Left renal cortex interstitium (tissue), 4 donors: Measurements from ENCODE around the gene DNAJA4. TPM values are rescaled to one million over a fixed set of nuclear protein-coding genes. Genes with fewer than 3 reads are reported as not detected.

Experiments used
- DNase-seq, 4 donors: peaks; one replicate each; pipeline ENCODE4 v3.0.0-alpha.2; 2013; ENCODE audit warnings: low read depth in 4 of 4, low spot score in 2 of 4, missing footprints in 1 of 4
- polyA plus RNA-seq, 4 donors: library from polyadenylated mRNA; unstranded; fragments of 120-200 nt; gene quantifications; one replicate each; pipeline ENCODE4 v1.2.1, GENCODE V29; 2013; ENCODE audit not compliant: insufficient read length in 4 of 4

DNAJA4 gene
- polyA plus RNA-seq, 4 donors: 18.6 to 34.8 (median 26.6) TPM

GRCh38 chr15:78313383-78313782 lies 49.0 kb downstream of the DNAJA4 start:
- no peak for DNase-seq

DNA sequence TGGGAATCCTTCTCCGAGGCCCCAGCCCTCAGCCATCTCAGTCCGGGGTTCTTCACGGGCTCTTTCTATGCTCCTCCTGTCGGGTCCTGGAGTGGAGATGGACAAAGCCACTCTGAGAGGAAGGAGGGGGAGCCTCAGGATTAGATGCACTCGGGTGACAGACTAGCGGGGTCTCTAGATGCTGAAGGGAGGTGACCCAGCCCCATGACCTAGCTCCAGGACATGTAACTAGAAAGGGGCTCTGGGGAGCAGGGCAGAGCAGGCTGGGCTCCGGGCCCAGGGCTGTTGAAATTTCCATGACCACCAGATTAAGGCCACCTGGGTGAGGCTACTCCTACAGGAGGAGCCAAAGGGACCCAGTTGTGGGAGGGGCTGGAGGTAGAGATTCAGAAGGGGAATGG lies 49.8 kb downstream of the DNAJA4 start:
- DNase-seq: no peak

GRCh38 chr15:78315686-78316282 lies 51.4 kb downstream of the DNAJA4 start:
- no peak for DNase-seq

- DNase-seq: no peak
Observed at GRCh38 chr15:78316283-78317083, 52.1 kb downstream of the DNAJA4 start.

DNA sequence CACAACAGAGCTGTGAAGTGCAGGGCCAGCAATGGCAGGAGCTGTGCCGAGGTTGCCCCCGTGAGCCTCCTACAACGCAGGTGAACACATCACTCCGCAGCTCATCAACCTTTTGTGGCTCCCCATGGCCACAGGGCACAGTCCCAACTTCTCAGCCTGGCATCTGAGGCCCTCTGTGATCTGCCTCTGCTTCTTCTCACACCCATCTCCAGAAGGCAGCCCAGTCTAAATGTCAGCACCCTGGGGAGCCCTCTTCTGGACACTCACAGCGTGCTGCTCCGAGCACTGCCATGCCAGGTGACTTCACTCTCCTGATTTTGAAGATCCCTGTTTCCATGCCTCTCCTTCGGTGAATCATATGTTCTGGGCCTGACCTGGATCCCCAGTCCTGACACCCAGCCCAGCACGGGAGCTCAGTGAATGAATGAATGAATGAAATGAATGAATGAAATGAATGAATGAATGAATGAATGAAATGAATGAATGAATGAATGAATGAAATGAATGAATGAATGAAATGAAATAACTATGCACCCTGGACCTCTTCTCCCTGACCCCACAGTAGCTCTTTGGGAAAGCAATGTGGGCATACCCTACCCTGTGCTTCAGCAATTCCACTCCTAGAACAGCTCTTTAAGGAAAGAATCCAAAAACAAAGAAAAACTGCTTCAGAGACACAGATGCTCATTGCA lies 52.9 kb downstream of the DNAJA4 start:
- DNase-seq: no peak

GRCh38 chr15:78319588-78319987 lies 55.2 kb downstream of the DNAJA4 start:
- no peak for DNase-seq

DNA sequence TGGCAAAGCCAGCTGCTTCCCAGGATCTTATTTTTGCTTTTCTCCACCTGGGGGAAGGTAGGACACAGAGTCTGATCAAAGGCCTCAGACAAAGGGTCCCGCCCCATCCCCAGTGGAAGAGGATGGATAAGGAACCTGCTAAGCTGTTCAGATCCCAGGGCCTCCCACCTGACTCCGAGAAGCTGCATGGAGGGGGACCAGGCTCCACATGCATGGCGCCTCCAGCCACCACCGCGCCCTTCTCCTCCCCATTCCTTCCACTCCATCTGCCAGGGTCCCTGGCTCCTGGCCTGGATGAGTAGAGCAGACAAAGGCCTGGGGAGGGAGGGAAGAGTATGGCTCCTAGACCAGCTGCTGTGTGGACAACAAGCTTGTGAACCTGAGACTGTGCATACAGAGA lies 55.8 kb downstream of the DNAJA4 start:
- no peak for DNase-seq

DNA sequence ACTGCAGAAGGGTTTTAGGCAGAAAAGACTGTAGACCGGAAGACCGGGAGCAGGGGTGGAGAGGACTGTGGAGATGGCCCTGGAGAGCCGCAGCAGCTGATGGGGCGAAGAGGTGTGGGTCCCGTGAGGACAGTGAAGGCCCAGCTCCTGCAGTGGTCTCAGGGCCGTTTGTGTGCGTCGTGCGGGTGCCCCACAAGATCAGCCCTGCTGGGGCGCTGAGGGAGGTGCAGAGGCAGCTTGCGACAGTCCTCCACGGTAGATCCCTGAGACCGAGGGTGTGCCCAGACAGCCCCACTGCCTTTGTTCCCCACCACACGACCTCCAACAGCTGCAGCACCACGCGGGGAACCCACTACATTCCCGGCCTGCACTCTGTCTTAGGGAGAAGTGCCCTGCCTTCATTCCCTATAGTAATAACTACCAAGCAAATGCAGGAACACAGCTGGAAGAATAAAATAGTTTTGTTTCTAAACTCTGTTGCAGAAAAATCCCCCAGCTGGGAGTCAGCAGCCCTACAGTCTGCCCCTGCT lies 56.7 kb downstream of the DNAJA4 start:
- no peak for DNase-seq

- no peak for DNase-seq
Observed at GRCh38 chr15:78321786-78322185, 57.4 kb downstream of the DNAJA4 start.

DNA sequence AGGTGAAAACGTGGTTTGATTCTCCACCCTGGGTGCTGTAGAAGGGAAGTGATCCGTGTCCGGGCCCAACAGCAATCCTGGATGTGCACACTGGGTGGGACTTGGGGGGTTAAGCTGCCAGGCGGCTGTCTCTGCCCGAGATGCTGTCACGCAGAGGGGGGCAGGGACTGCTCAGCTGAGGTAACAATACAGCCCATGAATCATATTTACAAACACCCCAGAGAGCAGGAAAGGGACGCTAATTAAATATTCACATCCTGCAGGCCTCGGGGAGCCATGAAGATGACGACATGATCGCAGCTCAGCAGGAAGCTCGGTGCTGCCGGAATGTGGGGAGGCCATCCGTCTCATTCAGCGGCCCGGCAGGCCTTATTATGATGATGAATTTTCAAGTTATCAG lies 57.9 kb downstream of the DNAJA4 start:
- DNase-seq: no peak

DNA sequence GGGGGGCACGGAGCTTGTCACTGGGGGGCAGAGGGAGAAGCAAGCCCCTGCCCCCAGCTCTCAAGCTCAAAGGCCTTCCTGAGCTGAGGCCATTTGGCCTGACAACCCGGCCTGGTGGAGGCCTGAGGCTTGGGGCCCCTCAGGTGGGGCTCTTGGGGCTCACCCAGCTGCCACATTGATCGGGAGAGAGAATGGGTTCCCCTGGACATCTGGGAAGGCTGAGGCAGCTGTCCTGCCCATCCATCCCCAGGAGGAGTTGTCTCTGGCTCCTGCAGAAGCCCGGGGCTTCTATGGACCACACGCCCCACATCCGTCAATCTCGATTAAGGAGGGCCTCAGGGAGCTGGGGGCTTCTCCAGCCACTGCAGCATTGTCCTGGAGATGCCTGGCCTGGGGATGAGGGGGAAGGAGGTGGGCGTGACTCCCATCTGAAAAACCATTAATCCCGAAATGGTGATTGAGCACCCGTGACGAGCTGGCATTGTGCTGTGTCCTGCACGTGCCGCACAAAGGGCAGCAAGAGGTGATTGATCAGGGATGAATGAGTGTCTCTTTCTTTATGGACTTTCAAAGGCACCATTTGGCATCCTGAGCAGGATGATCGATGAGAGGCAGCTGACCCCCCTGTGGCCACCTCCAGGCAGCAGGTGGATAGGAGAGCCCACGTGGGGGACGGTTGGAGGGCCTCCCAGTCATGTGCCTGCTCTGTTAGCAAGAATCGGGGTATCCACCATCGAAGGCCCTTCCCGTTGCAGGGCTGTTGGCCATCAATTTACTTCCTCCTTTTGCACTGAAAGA lies 58.6 kb downstream of the DNAJA4 start:
- no peak for DNase-seq

DNA sequence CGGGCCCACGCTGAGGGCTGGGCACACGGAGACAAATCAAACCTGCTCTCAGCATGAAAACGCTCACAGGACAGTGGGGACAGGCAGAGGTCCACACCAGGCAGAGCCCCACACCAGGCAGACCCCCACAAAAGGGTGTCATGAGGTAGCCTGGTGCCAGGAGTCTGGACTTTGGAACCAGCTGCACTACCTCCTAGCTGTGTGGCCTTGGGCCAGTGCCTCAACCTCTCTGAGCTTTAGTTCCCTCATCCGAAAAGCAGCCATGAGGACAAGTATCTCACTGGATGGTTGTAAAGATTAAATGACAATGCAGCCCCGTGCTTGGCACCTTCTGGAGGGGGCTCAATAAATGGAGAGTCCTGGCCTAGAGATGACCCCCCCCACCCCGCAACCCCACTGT lies 59.3 kb downstream of the DNAJA4 start:
- DNase-seq: no peak

DNA sequence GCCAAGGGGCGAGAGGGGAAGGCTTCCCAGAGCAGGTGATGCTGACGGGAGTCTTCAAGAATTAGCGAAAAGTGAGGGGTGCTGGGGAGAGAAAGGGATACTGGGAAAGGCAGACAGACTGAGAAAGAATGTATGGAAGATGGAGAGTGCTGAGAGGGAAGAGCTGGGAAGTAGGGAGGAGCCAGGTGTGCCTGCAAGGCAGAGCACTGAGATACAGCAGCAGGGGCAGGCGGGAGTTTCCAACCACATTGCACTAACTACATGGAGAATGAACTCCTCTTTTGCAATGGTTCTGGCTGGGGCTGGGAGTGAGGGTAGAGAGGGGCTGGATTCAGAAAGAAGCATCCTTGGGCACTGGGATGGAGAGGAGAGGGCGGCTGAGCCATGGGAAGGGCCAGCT lies 59.8 kb downstream of the DNAJA4 start:
- DNase-seq: no peak

- DNase-seq: no peak
Observed at GRCh38 chr15:78325092-78325843, 60.9 kb downstream of the DNAJA4 start.

- DNase-seq: no peak
Observed at GRCh38 chr15:78327466-78327865, 63.1 kb downstream of the DNAJA4 start.

GRCh38 chr15:78329625-78330024 lies 65.3 kb downstream of the DNAJA4 start:
- DNase-seq: no peak
